Brain pericyte (primary cell): ENCODE measurements around the gene TBL1XR1.

Source experiments
- DNase-seq: peaks from one replicate; pipeline ENCODE4 v3.0.0-alpha.2; 2012; ENCODE audit warnings: low read depth, low spot score

TBL1XR1 gene

GRCh38 chr3:177109688-177110330 lies 87.5 kb downstream of the TBL1XR1 start:
- DNase-seq = no peak

- no peak for DNase-seq
Measured at GRCh38 chr3:177108648-177109047, 88.6 kb downstream of the TBL1XR1 start.

- DNase-seq = no peak
Measured at GRCh38 chr3:177107461-177108239, 89.6 kb downstream of the TBL1XR1 start.

- DNase-seq = no peak
Measured at GRCh38 chr3:177106594-177106993, 90.7 kb downstream of the TBL1XR1 start.

GRCh38 chr3:177106184-177106583 lies 91.1 kb downstream of the TBL1XR1 start:
- no peak for DNase-seq

GRCh38 chr3:177105623-177106022 lies 91.7 kb downstream of the TBL1XR1 start:
- DNase-seq = no peak

- no peak for DNase-seq
Measured at GRCh38 chr3:177104299-177104992, 92.8 kb downstream of the TBL1XR1 start.

- DNase-seq = no peak
Measured at GRCh38 chr3:177102553-177102952, 94.7 kb downstream of the TBL1XR1 start.

GRCh38 chr3:177098551-177098950 lies 98.7 kb downstream of the TBL1XR1 start:
- DNase-seq = no peak

- no peak for DNase-seq
Measured at GRCh38 chr3:177096615-177097014, 100.7 kb downstream of the TBL1XR1 start.

GRCh38 chr3:177093966-177094365 lies 103.3 kb downstream of the TBL1XR1 start:
- no peak for DNase-seq

- DNase-seq = no peak
Measured at GRCh38 chr3:177089901-177090300, 107.4 kb downstream of the TBL1XR1 start.

- DNase-seq = no peak
Measured at GRCh38 chr3:177089110-177089509, 108.2 kb downstream of the TBL1XR1 start.

GRCh38 chr3:177085794-177086193 lies 111.5 kb downstream of the TBL1XR1 start:
- no peak for DNase-seq

GRCh38 chr3:177084616-177085015 lies 112.7 kb downstream of the TBL1XR1 start:
- no peak for DNase-seq

GRCh38 chr3:177080122-177080521 lies 117.2 kb downstream of the TBL1XR1 start:
- no peak for DNase-seq

GRCh38 chr3:177079684-177080083 lies 117.6 kb downstream of the TBL1XR1 start:
- no peak for DNase-seq

- no peak for DNase-seq
Measured at GRCh38 chr3:177071496-177072156, 125.7 kb downstream of the TBL1XR1 start.

GRCh38 chr3:177069514-177070329 lies 127.6 kb downstream of the TBL1XR1 start:
- DNase-seq = no peak

GRCh38 chr3:177068967-177069366 lies 128.3 kb downstream of the TBL1XR1 start:
- DNase-seq = no peak

- no peak for DNase-seq
Measured at GRCh38 chr3:177066068-177066467, 131.2 kb downstream of the TBL1XR1 start.
